Measurements from ENCODE around the gene TNS1. TPM values are rescaled to one million over a fixed set of nuclear protein-coding genes. Genes with fewer than 3 reads are reported as not detected.

The TNS1 gene
- total and polyA plus RNA-seq, 9 of the 15 experiments (the other 6 are each of a cell fraction or from before 2014, with no cell fraction given), result 0.13 to 2.7 (median 0.77) TPM

GRCh38 chr2:217978536-217979150, 24.2 kb downstream of the TNS1 start:
- Histone ChIP-seq H4K20me1 (replicated peaks; ENCODE audit: control insufficient read depth, insufficient read depth, low read length) (no peaks in the 10 kb centered on the region), H3K4me2 (ENCODE audit: insufficient read depth, low read length) (no peak overlapping the region), H3K27ac (ENCODE audit: extremely low read depth, low read depth, low read length) (no peak overlapping the region), H2AFZ (ENCODE audit: low read depth, low read length) (no peak overlapping the region), H3K9ac (ENCODE audit: insufficient read depth in 1 of 2, low read depth in 2 of 2, low read length in 2 of 2) (no peak overlapping the region; a peak in 1 of 4 replicates), H3K9me1 (ENCODE audit: control insufficient read depth, insufficient read depth, low read length) (no peaks in the 10 kb centered on the region), H3K79me2 (ENCODE audit: control insufficient read depth, insufficient read depth, low read length) (no peaks in the 10 kb centered on the region), H3K4me1 (replicated peaks in 1 of 2; ENCODE audit: control insufficient read depth in 2 of 2, insufficient read depth in 2 of 2, low read length in 2 of 2) (no peaks in the 10 kb centered on the region), H3K36me3 (ENCODE audit: control insufficient read depth, insufficient read depth, low read length) (no peaks in the 10 kb centered on the region), H3K4me3 (no peak overlapping the region), H3K27me3 (ENCODE audit: control insufficient read depth in 2 of 2, insufficient read depth in 2 of 2, low read length in 2 of 2) (peaks cover 0 to 40% of the 10 kb centered on the region in 2 experiments; a peak in 2 of 5 replicates), H3K9me3 (replicated peaks; ENCODE audit: control insufficient read depth, insufficient read depth, low read depth, low read length) (no peaks in the 10 kb centered on the region)
- BruUV-seq (replicated peaks), result no TSS peak
- ATAC-seq (no peak), DNase-seq (ENCODE audit: extremely low read depth in 1 of 4, low spot score in 3 of 4) (no peak), FAIRE-seq (no peak)
- ChIA-PET POLR2A (no interaction called here), CTCF (ENCODE audit: low intra/inter-chr PET ratio) (interaction anchor here (0.6 kb wide), 1 partner anchor 188 kb away, joined by 5 read pairs; no protein-coding TSS in a partner anchor)
- intact Hi-C loops (cut with micrococcal nuclease) (no loop called here), in situ Hi-C loops (cut with MboI) (no loop called here)
- WGBS (ENCODE audit: insufficient coverage, low coverage, missing lambda C conversion rate), result 0% methylated on average over 1 of the region's 46 CpGs
- TF ChIP-seq FOS (IDR thresholded peaks at IDR 0.05; ENCODE audit: extremely low read depth, insufficient read length) (no peak), KDM1A (IDR thresholded peaks at IDR 0.05) (no peak), ZNF592 (IDR thresholded peaks at IDR 0.05) (no peak), KLF6 (CRISPR knock-in tag; IDR thresholded peaks at IDR 0.05; ENCODE audit: borderline replicate concordance) (no peak), HMGXB4 (CRISPR knock-in tag; IDR thresholded peaks at IDR 0.05) (no peak)
- TF ChIP-seq, protein P1, sequence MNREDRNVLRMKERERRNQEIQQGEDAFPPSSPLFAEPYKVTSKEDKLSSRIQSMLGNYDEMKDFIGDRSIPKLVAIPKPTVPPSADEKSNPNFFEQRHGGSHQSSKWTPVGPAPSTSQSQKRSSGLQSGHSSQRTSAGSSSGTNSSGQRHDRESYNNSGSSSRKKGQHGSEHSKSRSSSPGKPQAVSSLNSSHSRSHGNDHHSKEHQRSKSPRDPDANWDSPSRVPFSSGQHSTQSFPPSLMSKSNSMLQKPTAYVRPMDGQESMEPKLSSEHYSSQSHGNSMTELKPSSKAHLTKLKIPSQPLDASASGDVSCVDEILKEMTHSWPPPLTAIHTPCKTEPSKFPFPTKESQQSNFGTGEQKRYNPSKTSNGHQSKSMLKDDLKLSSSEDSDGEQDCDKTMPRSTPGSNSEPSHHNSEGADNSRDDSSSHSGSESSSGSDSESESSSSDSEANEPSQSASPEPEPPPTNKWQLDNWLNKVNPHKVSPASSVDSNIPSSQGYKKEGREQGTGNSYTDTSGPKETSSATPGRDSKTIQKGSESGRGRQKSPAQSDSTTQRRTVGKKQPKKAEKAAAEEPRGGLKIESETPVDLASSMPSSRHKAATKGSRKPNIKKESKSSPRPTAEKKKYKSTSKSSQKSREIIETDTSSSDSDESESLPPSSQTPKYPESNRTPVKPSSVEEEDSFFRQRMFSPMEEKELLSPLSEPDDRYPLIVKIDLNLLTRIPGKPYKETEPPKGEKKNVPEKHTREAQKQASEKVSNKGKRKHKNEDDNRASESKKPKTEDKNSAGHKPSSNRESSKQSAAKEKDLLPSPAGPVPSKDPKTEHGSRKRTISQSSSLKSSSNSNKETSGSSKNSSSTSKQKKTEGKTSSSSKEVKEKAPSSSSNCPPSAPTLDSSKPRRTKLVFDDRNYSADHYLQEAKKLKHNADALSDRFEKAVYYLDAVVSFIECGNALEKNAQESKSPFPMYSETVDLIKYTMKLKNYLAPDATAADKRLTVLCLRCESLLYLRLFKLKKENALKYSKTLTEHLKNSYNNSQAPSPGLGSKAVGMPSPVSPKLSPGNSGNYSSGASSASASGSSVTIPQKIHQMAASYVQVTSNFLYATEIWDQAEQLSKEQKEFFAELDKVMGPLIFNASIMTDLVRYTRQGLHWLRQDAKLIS (CRISPR knock-in tag; IDR thresholded peaks at IDR 0.05), result no peak
- TF ChIP-seq, protein P2, sequence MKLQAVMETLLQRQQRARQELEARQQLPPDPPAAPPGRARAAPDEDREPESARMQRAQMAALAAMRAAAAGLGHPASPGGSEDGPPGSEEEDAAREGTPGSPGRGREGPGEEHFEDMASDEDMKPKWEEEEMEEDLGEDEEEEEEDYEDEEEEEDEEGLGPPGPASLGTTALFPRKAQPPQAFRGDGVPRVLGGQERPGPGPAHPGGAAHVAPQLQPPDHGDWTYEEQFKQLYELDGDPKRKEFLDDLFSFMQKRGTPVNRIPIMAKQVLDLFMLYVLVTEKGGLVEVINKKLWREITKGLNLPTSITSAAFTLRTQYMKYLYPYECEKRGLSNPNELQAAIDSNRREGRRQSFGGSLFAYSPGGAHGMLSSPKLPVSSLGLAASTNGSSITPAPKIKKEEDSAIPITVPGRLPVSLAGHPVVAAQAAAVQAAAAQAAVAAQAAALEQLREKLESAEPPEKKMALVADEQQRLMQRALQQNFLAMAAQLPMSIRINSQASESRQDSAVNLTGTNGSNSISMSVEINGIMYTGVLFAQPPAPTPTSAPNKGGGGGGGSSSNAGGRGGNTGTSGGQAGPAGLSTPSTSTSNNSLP (IDR thresholded peaks at IDR 0.05; ENCODE audit: borderline replicate concordance, low read depth, low read length), result no peak

Measured in K562 (cell line).